ACHN (cell line): ENCODE data around the gene HSF4.
A peak's percentile ranks its signal among the peaks of the same experiment; 100 is the strongest.

Experiments
- DNase-seq: peaks from one replicate; pipeline ENCODE4 v3.0.0-alpha.2; 2015
- in situ Hi-C: cut with HindIII; loops from 2 replicates; pipeline ENCODE4 v1.10.0; 2017; ENCODE audit warnings: low sequenced_read_pairs, low pct_ligation_motif_present, low pct_unique_long_range_greater_than_20kb

The HSF4 gene

DNA sequence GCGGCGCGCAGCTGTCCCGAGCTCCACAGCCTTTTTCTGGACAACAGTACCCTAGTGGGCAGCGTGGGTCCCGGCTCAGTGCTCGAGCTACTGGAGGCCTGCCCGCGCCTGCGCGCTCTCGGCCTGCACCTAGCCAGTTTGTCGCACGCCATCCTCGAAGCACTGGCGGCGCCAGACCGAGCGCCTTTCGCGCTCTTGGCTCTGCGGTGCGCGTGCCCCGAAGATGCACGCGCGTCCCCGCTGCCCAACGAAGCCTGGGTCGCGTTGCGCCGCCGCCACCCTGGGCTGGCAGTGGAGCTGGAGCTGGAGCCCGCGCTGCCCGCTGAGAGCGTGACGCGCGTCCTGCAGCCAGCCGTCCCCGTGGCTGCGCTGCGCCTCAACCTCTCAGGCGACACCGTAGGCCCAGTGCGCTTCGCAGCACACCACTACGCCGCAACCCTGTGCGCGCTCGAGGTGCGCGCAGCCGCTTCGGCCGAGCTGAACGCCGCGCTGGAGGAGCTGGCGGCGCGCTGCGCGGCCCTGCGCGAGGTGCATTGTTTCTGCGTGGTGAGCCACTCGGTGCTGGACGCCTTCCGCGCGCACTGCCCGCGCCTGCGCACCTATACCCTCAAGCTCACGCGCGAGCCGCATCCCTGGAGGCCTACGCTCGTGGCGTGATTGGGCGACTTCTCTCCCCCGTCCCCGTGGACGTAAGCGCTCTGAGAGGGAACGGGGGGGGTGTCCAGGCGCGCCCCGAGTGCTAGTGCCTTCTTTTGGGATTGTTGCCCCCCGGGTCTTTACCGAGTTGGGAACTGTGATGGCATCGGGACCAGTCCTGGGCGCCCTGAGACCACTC lies 1.2 kb upstream of the HSF4 start:
- DNase-seq: peak; percentile 61

DNA sequence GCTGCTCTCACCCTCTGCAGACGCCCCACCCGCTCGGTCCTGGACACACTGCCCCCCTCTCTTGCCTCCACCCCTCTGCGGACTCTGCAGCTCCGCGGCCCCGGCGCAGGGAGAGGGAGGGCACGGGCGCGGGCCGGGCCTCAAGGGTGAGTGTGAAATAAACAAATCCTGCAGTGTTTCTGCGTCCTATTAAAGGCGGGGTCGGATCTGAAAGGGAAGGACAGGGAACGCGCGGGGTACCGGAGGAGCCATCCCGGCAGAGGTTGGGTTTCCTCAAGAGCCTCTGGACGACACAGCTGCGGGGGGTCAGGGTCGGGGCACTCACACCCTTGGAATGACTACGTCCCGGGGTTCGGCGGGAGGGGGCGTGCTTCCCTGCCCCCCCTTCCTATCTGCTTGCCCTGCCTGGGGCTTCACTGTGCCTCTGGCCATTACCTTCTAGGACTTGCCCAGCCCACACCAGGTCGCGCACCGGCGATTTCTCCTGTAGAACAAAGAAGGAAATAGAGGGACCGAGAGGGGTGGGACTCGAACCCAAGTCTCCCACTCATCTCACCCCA lies 466 bp upstream of the HSF4 start:
- peak; percentile 53 for DNase-seq
- in situ Hi-C loops: no loop called here

More for the DNA sequence above, 1.2 kb upstream of the HSF4 start:
- in situ Hi-C loops: no loop called here

GRCh38 chr16:67165121-67166078 lies 855 bp downstream of the HSF4 start:
- in situ Hi-C loops: no loop called here
- no peak for DNase-seq

GRCh38 chr16:67166110-67166547 lies 1.6 kb downstream of the HSF4 start:
- no peak for DNase-seq
- in situ Hi-C loops: no loop called here

DNA sequence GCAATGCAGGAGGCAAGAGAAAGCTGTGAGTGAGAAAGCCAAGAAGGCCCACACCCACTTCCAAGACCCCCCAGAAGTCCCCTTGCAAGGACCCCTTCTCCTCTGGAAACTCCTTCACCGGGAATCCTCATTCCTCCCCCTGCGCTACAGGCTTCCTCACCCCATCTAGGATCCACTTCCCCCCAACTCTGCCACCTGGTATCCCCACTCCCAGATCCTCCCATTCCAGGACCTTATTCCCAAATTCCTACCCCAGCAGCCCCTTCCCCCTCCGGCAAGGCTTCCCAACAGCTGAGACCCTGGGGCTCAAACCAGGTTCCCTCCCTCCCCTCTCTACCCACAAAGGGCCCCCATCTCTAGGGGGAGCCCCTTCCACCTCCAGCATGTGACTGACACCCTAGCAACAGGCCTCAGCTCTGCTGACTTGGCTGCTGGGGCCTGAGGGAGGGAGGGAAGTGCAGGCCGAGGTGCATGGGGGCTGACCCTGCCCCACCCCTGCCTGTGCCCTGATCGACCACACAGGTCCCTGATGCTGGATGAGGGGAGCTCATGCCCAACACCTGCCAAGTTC lies 2.1 kb downstream of the HSF4 start:
- DNase-seq: no peak
- in situ Hi-C loops: no loop called here

DNA sequence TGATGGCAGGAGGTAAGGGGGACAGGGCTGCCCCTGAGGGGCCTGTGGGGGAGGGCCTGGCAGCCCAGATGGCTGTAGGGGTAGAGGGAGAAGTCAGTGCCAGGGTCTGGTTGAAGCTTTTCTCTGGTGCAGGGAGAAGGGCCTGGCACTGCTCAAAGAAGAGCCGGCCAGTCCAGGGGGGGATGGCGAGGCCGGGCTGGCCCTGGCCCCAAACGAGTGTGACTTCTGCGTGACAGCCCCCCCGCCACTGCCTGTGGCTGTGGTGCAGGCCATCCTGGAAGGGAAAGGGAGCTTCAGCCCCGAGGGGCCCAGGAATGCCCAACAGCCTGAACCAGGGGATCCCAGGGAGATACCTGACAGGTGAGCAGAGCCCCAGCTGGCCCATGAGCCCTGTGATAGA lies 3.0 kb downstream of the HSF4 start:
- DNase-seq: no peak
- in situ Hi-C loops: no loop called here

DNA sequence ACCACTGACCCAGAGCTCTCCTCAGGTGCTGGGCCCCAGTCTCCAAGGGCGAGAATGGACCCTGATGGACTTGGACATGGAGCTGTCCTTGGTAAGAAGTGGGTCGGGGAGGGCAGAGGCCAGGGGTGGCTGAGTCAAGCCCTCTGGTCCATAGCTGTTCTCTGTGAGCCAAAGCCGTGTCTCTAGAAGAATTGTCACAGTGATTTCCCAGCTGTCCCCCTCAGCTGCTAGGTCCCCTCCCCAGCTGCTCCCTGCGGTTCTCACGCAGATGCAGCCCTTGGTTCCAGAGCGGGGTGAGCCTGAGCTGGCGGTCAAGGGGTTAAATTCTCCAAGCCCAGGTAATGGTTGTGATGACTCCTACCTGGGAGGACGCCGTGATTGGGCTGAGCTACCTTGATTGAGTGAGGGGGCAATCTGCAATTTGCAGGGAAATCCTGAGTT lies 4.5 kb downstream of the HSF4 start:
- no peak for DNase-seq
- in situ Hi-C loops: no loop called here

DNA sequence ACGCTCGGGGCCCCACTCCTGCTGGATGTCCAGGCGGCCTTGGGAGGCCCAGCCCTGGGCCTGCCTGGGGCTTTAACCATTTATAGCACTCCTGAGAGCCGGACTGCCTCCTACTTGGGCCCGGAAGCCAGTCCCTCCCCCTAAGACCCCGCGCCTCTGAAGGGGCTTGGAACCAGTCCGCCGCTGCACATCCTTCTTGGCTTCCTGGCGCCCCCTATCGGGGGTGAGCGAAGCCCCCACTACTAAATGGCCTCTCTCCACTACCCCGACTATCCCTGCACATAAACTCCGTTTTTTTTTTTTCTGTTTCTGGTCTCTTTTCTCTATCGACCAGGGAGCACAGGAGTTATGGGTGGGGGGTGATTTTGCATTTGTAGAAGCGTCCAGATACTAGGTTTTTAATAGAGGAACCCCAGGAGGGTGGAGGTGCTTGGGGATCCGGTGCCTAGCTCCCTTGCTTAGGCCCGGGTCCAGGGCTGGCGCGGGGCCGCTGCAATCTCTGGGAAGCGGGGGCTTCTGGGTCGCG lies 5.2 kb downstream of the HSF4 start:
- in situ Hi-C loops: no loop called here
- DNase-seq: peak; percentile 68

GRCh38 chr16:67170168-67170948 lies 5.8 kb downstream of the HSF4 start, which contains the start of gene NOL3:
TSS of gene NOL3 (plus strand) at chr16:67170538.
- DNase-seq: peak; percentile 92
- in situ Hi-C loops: no loop called here

- in situ Hi-C loops: no loop called here
Observed at GRCh38 chr16:67170949-67171649, 6.6 kb downstream of the HSF4 start.

GRCh38 chr16:67173323-67173722 lies 8.8 kb downstream of the HSF4 start:
- no peak for DNase-seq
- in situ Hi-C loops: no loop called here

More at GRCh38 chr16:67170949-67171649, 6.6 kb downstream of the HSF4 start:
- DNase-seq: no peak

DNA sequence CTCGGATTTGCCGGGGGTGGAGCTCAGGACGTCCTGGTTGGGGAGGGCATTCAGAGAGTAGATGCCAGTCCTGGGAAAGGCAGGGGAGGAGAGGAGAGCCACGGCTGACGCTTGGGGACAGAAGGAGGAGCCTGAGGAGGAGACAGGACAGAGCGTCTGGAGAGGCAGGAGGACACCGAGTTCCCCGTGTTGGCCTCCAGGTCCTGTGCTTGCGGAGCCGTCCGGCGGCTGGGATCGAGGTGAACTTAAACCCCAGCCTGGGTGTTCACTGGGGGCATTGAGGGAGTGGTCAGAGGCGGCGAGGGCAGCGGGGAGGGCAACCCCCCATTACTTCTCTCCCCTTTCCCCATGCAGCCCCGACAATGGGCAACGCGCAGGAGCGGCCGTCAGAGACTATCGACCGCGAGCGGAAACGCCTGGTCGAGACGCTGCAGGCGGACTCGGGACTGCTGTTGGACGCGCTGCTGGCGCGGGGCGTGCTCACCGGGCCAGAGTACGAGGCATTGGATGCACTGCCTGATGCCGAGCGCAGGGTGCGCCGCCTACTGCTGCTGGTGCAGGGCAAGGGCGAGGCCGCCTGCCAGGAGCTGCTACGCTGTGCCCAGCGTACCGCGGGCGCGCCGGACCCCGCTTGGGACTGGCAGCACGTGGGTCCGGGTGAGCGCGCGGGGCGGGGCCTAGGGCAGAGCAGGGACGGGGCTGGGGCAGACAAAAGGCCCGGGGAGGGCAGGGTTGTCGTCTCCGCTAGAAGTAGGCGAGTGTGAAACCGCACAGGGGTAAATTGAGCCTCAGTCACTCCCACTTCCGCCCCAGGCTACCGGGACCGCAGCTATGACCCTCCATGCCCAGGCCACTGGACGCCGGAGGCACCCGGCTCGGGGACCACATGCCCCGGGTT lies 9.5 kb downstream of the HSF4 start:
- peak; percentile 96 for DNase-seq
- in situ Hi-C loops: no loop called here

DNA sequence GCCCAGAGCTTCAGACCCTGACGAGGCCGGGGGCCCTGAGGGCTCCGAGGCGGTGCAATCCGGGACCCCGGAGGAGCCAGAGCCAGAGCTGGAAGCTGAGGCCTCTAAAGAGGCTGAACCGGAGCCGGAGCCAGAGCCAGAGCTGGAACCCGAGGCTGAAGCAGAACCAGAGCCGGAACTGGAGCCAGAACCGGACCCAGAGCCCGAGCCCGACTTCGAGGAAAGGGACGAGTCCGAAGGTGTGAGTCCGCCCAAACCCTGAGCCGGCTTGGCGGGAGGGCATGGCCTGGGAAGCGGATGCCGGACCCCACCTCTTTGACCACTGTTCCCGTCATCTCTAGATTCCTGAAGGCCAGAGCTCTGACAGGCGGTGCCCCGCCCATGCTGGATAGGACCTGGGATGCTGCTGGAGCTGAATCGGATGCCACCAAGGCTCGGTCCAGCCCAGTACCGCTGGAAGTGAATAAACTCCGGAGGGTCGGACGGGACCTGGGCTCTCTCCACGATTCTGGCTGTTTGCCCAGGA lies 10.2 kb downstream of the HSF4 start:
- no peak for DNase-seq
- in situ Hi-C loops: no loop called here

DNA sequence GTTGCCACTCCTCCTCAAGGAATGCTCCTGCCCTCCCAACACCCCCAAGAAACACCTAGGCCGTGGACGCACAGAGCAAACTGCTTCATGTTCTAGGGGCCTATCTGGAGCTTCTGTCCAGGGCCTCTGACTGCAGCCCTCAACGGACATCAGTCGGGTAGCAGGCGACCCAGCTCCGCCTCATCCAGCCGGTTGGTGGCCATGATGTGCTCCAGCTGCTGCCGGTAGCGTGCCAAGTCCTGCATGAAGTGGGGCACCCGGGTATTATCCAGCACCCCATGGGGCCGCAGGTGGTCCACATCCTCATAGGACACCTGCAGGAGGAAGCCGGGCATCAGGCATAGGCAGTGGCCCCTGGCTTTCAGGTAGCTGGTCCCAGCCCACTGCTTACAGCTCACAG lies 12.1 kb downstream of the HSF4 start:
- no peak for DNase-seq
- in situ Hi-C loops: no loop called here

GRCh38 chr16:67177743-67178699 lies 13.5 kb downstream of the HSF4 start:
- DNase-seq: peak; percentile 68
- in situ Hi-C loops: no loop called here
